NCI-H1105 treated with DMSO at 0.1 percent for 48 hours (cell line): ENCODE results near the gene CENPV.
"Not testable (repeated sequence)": the region's sequence is repeated elsewhere in the genome, so short reads cannot be mapped to it uniquely, and the experiment has no call there.

Experiments used
- DNase-seq: peaks from one replicate; lab custom pipeline; 2025; lab: John Stamatoyannopoulos, UW

CENPV gene

DNA sequence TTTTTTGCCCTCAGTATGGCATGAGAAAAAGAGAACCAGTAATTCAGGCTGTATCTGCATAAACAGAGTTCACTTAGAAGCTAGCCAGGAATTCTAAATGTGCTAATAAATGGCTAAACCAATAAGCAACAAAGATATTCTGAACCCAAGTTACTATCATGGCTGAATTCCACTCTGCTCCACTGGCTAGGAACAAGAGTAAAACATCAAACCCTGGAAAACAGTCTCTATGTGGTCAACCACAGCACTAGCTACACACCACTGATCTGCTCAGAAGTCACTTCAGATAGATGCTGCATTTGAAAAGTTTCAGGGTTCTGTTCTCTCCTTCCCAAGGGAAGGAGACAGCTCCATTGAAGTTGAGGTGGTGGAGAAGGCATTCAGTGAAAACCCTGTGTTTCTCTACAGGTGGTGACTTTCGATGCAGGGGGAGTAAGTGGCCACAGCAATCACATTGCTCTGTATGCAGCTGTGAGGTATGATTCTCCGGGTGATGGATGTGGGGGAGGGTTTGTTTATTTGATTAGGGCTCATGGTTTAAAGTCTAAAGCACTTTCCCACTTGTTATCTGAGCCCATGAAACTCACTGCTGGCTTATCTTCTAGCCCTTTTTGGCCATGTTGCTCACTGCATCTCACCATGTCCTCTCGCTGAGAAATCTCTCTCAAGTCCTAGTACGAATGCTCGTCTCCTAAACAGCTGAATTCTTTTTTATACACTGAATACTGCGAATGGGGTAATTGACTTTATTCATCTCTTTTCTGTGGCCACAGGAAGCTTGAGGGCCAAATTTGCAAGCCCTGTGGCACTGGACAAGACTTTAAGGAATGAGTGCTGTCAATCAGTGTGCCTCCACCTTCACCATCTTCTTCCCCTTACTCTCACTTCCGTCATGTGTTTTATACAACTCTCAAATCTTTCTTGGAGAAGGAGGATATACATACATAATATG is 39.9 kb downstream of the CENPV start:
- no peak for DNase-seq

DNA sequence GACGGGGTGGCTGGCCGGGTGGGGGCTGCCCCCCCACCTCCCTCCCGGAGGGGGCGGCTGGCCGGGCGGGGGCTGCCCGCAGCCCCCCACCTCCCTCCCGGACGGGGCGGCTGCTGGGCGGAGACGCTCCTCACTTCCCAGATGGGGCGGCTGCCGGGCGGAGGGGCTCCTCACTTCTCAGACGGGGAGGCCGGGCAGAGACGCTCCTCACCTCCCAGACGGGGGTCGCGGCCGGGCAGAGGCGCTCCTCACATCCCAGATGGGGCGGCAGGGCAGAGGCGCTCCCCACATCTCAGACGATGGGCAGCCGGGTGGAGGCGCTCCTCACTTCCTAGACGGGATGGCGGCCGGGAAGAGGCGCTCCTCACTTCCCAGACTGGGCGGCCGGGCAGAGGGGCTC is 41.2 kb downstream of the CENPV start:
- not testable (repeated sequence) for DNase-seq

DNA sequence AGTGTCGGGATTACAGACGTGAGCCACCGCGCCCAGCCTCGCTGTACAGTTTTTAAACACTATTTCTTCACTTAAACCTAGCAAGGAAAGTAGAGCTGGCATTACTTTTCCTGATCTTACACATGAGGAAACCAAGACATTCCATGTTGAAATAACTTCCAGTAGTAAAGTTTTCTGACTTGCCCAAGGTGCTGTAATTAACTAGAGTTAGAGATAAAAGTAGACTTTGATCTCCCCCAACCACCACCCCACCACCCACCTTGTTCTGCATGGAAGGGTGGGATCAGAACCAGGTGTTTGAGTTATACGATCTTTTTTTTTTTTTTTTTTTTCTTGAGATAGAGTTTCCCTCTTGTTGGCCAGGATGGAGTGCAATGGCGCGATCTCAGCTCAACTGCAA is 47.1 kb downstream of the CENPV start:
- DNase-seq = no peak

- DNase-seq = peak; percentile 33
Observed at GRCh38 chr17:16304830-16305229, 48.4 kb downstream of the CENPV start.

DNA sequence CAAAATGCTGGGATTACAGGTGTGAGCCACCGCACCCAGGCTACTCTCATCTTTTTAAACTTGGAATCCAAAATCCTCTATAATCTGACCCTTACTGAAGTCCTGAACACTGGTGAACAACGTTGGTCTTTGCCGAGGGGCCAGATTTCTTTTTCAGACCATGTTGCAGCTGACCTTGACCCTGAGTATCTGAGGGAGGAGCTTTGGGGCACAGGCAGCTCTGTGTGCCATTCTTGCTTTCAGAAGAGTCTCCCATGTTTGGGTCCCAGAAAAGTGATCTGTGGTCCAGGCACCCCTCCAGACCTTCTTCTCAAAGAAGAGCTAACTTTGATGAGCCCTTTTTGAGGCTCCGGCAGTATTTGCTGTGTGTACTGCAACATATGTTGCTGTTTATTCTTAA is 50.4 kb downstream of the CENPV start:
- no peak for DNase-seq

DNA sequence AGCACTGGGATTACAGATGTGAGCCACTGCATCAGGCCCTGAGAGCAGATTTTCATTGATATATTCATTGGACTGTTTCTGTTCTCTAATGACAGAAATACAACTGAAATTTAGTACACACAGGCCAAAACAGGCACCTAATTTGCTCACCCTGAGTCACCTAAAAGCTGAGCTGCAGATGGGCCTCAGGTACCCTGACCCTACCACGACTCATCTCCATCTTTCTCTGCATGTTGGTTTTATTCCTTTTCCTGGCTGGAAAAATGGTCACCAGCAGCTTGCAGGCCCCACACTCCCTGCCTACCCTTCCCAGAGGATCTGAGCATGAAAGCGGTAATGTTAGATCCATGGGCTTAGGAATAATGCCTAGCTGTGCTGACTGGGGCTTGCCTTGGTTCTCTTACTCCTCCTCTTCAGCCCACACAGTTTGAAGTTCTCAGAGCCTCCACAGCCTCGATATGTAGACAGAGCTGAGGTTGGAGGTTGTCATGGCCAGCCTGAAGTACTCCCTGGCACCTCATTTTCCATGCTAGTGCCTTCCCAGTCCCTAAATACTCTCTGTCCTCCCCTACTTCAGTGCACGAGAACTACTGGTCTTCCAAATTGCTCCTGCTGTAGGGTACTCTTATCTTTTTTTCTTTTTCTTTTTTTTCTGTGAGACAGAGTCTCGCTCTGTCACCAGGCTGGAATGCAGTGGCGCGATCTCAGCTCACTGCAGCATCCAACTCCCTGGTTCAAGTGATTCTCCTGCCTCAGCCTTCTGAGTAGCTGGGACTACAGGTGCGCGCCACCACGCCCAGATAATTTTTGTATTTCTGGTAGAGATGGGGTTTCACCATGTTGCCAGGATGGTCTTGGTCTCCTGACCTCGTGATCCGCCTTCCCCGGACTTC is 51.1 kb downstream of the CENPV start:
- DNase-seq = no peak

DNA sequence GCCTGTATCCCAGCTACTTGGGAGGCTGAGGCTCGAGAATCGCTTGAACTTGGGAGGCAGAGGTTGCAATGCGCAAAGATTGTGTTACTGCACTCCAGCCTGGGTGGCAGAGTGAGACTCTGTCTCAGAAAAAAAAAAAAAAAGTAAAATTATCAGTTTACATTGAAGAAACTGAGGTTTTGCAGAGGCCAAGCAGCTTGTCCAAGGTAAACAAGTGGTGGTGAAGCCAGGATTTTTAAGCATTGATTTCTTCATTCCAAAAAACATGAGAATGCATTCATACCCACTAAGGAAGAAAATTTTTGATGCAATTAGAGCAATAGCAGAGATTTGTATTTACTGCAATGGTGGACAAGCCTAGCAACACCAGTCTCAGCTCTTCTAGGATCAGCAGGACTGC is 52.7 kb downstream of the CENPV start:
- no peak for DNase-seq

GRCh38 chr17:16298140-16298662 is 55.1 kb downstream of the CENPV start:
- DNase-seq = no peak

DNA sequence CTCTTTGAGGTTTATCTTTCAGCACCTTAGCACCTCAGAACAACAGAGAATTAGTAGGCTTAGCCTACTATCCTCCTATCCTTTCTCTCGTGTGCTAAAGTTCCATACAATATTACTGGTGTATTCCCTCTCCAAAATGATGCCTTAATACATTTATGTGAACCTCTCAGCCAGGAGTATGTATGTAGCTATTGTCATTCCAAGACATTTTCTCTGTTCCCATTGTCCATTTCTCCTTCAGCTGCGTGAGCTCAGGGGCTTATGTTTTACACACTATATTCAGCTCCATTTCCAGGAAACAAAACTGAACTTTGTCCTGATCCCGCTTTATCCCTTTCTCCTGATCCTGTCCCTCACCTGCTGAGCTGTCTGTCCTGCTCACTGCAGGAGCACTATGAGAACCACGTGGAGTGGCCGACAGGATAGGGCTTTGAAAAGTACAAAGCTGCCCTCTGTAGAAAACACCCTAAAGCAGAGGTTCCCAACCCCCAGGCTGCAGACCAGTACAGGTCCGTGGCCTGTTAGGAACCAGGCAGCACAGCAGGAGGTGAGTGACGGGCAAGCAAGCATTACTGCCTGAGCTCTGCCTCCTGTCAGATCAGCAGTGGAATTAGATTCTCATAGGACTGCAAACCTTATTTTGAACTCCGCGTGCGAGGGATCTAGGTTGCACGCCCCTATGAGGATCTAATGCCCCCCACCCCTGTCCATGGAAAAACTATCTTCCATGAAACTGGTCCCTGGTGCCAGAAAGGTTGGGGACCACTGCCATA is 55.7 kb downstream of the CENPV start:
- DNase-seq = no peak

DNA sequence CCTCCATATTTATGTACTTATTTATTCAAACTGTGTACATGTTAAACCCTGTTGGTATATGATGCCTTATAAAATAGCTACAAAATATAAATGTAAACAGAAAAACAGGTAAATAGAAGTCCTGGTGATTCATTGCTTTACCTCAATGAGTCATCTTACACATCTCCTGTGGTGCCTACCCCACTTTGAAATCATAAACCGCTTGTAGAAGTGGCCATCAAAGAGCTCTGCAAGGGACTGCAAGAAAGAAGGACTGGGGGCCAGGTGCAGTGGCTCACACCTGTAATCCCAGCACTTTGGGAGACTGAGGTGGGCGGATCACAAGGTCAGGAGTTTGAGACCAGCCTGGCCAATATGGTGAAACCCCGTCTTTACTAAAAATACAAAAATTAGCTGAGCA is 57.2 kb downstream of the CENPV start:
- not testable (repeated sequence) for DNase-seq

GRCh38 chr17:16294560-16294959 is 58.7 kb downstream of the CENPV start:
- no peak for DNase-seq

DNA sequence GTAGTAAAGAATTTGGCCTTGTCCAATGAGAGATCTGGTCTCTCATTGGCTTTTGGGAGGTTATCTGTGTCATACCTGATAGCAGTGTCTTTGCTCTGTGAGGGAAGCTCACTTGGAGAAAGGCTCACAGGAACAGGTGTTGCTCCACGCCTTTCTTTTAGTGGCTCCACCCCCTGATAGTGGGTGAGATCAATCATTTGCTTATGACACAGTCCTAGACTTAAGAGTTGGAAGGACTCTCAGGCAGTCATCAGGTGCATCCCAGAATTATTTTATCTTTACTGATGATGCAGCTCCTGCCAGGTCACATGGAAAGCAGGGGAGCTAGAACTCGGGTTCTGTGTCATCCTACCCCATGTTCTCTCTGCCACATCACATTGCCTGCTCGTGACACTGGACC is 59.3 kb downstream of the CENPV start:
- no peak for DNase-seq
